Measurements from ENCODE around the gene DGKI.

Gene DGKI

GRCh38 chr7:137642031-137642430 lies 204.7 kb downstream of the DGKI start:
- no peak for DNase-seq

GRCh38 chr7:137636376-137636775 lies 210.4 kb downstream of the DGKI start:
- DNase-seq, result no peak

GRCh38 chr7:137635874-137636273 lies 210.9 kb downstream of the DGKI start:
- DNase-seq, result no peak

- no peak for DNase-seq
Measured at GRCh38 chr7:137635132-137635531, 211.6 kb downstream of the DGKI start.

- no peak for DNase-seq
Measured at GRCh38 chr7:137634356-137634755, 212.4 kb downstream of the DGKI start.

- DNase-seq, result no peak
Measured at GRCh38 chr7:137633133-137633532, 213.6 kb downstream of the DGKI start.

- no peak for DNase-seq
Measured at GRCh38 chr7:137628216-137628615, 218.6 kb downstream of the DGKI start.

GRCh38 chr7:137626469-137627067 lies 220.2 kb downstream of the DGKI start:
- DNase-seq, result peak; percentile 39

- DNase-seq, result no peak
Measured at GRCh38 chr7:137625197-137625596, 221.6 kb downstream of the DGKI start.

- no peak for DNase-seq
Measured at GRCh38 chr7:137619181-137619580, 227.6 kb downstream of the DGKI start.

GRCh38 chr7:137618748-137619147 lies 228.0 kb downstream of the DGKI start:
- DNase-seq, result no peak

GRCh38 chr7:137613006-137613525 lies 233.7 kb downstream of the DGKI start:
- no peak for DNase-seq

GRCh38 chr7:137611606-137612005 lies 235.2 kb downstream of the DGKI start:
- no peak for DNase-seq

- no peak for DNase-seq
Measured at GRCh38 chr7:137609500-137609899, 237.3 kb downstream of the DGKI start.

- no peak for DNase-seq
Measured at GRCh38 chr7:137606061-137606674, 240.6 kb downstream of the DGKI start.

GRCh38 chr7:137603043-137603442 lies 243.7 kb downstream of the DGKI start:
- no peak for DNase-seq

- no peak for DNase-seq
Measured at GRCh38 chr7:137601642-137602041, 245.1 kb downstream of the DGKI start.

GRCh38 chr7:137597856-137598255 lies 248.9 kb downstream of the DGKI start:
- DNase-seq, result no peak

- no peak for DNase-seq
Measured at GRCh38 chr7:137593115-137593711, 253.6 kb downstream of the DGKI start.

- no peak for DNase-seq
Measured at GRCh38 chr7:137592232-137592896, 254.4 kb downstream of the DGKI start.

- no peak for DNase-seq
Measured at GRCh38 chr7:137591421-137591837, 255.3 kb downstream of the DGKI start.

- no peak for DNase-seq
Measured at GRCh38 chr7:137590756-137591305, 255.9 kb downstream of the DGKI start.

GRCh38 chr7:137590071-137590755 lies 256.6 kb downstream of the DGKI start:
- no peak for DNase-seq

All from stimulated activated CD4-positive, alpha-beta T cell treated with anti-CD3 and anti-CD28 coated beads, Interleukin-1b, Interleukin-23, amount 100 ng/mL, for 48 hours (primary cell).